ENCODE data around the gene NDUFB1.

NDUFB1 gene

DNA sequence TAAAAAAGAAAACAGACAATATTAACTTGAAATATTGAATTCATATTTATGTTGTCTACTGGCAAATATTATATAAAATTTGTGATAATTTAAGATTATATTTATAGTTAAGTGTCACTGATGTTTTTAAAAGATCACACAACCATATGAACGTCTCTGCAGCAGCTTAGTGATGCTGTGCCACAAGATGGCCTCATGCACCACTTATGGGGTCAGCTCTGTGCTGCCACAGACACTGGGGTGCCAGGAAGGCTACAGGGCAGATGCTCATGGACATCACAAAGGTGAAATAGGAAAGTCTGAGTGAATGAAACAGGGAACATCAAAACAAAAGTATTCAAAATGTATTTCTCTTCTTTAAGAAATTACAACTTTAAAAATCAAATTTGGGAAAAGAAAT, 28.2 kb downstream of the NDUFB1 start:
- DNase-seq, result no peak

- DNase-seq, result no peak
Observed at GRCh38 chr14:92088494-92088893, 33.0 kb downstream of the NDUFB1 start.

DNA sequence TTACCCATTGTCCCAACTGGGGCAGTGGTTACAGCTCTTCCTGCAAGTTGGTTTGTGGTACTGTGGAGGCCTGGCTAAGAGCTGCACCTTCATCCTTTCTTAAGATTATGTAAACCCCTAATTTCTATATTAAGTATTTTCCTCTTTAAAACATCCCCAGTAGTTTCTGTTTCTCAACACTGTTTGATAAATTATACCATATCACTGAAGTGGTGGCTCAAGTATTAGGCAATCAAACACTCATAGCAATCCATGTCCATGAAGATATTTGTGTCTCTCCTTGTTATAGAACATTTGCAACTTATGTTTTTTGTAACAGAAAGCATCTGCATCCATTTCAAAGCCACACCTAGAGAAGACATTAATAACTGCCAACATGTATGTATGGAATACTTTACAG, 47.0 kb downstream of the NDUFB1 start:
- DNase-seq, result no peak
